Measurements from ENCODE around the gene CHDH.

Gene CHDH

DNA sequence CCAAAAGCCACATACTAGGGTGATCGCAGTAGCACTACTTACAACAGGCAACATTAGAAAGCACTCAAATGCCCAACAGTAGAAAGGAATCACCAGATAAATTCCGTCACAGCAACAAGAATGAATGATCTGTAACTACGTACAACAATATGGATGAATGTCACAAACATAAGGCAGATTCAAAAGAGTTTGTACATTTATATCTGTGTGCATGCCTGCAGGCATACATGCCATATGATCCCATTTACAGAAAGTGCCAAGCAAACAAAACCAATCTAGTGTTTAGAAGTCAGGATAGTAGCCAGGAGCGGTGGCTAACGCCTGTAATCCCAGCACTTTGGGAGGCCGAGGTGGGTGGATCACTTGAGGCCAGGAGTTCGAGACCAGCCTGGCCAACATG lies 3.7 kb upstream of the CHDH start:
- no peak for DNase-seq

DNA sequence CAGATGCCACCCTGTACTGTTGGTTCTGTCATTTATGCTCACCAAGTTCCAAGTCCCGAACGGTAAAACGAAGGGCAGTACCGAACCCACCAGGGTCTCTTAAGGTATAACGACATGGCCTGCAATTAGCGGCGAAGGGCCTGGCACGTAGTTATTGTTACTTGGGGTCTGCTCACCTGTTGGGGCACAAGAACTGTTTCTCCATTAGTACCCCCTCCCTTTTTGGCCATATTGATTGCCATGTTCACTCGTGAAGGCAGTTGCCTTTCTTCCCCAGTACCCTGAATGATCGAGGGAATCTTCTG lies 584 bp upstream of the CHDH start:
- DNase-seq = no peak

DNA sequence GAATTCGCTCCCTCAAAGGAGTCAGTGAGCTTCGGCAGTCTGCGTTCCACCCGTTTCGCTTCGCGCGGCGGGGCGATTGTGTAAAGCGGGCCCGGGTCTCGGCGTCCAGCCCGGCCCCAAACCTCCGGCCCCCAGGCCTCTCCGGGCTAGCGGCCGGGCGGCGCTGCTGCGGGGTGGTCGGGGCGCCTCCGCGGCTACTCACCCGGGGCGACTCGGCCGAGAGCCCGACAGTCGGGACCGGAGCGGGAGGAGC lies 412 bp downstream of the CHDH start:
- DNase-seq = no peak

DNA sequence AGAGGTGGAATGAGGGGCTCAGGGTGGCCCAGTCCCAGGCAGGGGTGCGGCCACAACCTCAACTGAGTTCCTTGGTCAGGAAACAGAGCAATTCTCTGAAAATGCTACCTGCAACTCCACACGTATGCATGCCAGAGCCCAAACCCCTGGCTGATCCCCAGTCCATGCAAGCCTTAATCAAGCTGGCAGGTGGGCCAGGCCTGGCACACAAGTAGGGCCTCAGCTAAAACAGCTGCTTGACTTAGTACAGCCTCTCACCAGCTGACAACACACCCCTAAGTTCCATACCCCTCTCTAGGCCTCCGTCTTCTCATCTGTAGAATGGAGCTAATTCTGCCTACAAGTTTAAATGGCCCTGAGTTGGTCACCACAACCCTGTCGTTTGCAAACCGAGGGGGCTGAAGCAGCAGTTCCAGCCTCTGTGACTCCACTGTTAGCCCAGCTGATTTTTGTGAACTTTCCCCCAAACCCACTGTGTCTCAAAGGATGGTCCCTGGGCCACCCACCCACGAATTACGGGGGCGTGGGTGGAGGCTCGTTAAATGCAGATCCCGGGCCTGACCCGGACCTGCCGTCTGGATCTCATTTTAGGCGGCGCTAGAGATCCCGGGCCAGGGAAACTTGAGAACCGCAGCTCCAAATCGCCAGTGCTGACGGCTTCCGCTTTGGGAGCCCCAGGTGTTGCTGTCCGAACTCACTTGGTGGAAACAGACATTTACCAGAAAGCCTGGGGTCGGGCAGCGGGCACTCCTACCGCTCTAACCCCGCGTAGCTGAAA lies 927 bp downstream of the CHDH start:
- peak; percentile 29 for DNase-seq

DNA sequence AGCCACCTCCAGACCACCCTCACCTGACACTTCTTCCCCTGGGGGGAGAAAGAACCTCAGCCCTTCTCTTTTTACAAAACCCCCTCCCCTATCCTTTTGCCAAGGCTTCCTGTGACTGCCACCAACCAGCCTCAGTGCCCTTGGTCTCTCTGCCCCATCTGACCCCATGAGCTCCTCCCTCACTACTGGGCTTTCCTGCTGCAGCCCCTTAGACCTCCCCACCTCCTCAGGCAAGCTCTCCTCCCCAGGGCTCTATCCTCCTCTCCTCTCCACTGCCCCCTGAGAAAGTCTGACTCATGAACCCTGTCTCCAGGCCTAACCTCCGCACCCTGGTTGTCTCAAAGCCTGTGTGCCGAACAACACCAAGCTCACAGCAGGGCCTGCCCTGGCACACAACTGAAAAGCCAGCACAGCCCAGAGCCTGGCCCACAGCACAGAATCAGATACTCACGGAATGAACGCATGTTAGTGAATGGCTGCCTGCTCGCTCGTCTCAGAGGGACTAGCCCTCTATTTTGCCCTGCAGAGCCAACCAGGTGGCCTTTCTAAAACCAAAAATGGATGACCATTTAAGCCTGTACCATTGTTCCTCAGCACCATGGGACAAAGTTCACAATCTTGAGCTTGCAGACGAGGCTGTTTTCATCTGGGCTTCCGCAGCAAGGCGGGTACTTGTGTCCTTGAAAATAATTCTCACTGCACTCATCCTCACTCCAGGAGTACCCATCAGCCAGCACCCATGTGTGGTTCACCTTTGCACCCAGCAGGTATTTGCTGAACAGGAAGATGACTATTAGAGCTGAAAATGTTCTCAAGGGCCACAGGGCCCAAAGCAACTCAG lies 1.7 kb downstream of the CHDH start:
- DNase-seq = no peak

DNA sequence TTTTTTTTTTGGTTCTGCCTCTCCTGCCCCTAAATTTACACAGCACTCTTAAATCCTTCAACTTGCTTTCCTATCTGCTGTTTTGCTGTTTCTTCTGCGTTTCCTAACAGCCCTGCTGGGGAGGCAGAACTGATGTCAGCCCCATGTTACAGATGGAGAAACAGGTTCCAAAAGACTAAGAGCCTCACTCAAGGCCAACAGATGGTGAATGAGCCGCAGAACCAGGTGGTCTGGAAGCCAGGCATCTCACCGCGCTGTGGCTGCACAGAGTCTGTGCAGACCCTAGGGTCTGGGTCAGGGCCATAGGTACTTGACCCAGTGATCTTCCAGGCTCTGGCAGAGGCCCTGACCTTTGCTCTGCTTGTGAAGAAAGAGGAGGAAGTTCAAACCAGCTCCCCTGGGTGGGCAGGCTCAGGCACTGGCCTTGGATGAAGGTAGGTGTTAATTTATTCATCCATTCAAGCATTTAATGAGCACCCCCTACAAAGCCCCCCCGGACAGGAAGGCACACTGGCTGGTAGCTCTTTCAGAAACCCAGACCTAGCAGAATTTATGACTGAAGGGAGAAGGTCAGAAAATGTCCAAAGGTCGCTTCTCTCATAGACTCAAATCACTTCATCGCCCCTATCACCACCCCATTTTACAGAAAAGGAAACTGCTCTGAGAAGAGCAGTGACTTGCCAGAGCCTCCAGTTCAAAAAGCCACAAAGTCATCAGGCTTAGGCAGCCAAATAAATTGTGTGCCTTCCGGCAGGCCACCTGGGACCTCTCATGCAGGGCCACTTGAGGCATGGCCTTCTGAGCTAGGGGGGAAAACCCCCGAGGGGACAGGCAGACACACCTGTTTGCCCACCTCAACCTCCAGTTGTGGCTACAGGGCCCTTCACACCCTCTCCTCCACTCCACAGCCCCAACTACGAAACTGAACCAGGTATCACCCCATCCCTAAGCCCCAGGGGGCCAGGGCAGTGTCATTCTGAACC lies 2.7 kb downstream of the CHDH start:
- DNase-seq = no peak

DNA sequence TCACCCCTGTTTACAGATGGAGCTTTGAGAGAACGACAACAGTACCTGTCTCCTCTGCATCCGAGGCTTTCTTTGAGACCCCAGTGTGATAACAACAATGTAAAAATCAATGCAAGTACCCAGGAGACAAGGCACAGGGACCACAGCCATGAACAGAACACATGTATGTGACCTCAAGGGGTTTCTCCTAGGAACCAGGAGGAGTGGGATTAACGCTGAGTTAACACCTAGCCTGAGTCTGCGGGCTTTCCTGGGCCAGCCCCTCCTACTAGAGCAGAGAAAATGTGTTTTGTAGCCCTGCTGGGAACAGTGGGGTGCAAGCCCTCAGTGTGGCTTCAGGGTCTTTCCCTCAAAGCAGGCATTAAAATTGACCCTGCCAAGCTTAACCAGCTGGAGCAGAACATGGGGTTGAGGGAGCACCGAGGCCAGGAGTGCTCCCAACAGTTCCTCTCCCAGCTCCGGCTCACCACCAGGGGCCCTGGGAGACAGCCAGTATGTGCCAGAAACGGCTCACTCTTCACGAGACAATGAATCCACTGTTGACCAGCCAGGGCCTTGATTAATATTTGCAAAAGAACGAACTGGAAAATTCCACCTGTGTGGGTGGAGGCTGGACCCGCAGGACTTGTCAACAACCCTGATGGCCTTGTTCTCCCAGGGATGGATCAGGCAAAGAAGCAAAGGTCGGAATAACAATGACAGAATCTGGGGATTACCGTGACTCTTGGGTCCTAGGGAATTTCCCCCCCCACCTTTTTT lies 3.6 kb downstream of the CHDH start:
- no peak for DNase-seq

DNA sequence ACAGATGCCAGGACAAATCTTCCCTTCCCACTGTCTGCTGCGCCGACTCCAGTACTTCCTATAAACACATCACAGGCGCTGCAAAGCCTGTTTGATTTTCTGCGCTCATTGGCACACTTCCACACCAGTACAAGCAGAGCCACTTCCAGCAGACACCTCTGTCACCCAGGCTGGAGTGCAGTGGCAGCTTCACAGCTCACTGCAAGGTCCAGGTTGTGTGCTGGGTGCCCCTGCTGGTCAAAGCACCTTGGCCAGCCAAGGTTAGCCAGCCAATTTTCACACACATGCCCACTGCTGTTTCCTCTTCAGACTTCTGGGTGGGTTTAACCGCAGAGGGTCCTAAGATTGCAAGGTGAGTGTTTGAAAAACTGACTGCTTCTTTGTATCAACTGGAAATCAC lies 4.9 kb downstream of the CHDH start:
- no peak for DNase-seq

DNA sequence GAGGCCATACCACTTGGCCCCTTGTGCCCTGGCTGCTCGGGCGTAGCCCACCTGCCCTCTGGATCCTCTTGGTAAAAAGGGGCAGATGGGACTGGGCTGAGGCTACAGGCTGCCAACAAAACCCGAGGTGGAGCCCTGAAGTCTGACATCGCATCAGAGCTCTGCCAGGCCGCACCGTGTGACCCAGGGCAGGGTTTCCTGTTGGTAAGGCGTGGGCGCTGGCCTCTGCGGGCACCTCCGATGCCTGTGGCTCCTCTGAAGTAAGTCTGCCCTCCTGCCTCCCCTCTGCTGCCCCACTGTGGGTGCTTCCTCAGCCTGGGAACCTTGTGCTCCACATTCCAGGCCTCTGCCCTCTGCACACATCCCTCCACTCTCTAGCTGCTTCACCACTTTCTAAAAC lies 8.9 kb downstream of the CHDH start:
- DNase-seq = no peak

DNA sequence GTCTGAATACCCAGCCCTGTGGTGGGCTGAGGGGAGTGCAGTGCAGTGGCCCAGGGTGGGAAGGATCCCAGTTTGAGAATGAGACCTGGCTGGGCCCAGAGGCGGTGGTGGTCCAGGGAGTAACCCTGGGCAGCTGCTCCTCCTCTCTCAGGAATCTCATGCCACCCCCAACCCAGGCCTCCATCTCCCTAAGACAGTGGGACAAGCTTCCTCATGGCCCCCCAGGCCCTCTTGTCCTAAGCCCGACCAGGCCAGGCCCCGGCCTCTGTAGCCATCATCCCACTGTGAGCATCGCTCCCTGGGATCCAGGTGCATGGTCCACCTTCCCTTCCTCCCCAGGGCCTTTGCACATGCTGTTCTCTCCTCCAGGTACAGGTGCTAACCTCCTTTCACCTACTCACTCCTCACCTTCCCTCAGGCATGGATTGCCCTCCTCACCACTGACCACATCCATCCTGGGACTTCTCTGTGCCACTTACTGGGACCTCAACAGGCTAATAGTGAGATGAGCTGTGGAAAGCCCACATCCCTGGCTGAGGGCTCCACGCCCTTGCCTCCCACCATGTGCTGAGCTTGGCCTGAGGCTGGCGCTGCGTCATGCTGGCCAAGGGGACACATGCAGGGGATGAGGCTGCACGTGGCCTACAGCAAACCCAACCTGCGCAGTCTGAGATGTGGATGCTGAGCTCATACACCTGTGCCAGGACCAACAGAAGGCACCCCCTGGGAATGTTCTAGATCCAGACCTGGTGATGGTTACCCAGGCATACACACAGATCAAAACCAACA lies 9.9 kb downstream of the CHDH start:
- DNase-seq = no peak

DNA sequence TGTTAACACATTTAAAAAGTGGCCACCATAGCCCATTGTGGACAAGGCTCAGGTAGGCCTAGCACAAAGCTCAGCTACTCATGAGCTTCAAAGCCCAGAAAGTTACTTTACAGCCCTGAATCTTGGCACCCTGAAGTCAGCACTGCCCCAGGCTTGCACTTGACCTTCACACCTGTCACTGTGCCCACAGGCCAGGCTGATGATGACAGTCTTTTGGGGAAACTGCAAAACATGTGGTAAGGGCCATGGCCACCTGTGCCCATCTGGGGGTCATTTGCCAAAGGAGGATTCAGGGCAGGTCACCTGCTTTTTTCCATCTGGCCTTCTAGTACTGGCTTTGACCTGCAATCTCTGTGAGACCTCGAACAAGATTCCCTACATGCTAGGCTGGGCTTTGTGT lies 11.0 kb downstream of the CHDH start:
- no peak for DNase-seq

DNA sequence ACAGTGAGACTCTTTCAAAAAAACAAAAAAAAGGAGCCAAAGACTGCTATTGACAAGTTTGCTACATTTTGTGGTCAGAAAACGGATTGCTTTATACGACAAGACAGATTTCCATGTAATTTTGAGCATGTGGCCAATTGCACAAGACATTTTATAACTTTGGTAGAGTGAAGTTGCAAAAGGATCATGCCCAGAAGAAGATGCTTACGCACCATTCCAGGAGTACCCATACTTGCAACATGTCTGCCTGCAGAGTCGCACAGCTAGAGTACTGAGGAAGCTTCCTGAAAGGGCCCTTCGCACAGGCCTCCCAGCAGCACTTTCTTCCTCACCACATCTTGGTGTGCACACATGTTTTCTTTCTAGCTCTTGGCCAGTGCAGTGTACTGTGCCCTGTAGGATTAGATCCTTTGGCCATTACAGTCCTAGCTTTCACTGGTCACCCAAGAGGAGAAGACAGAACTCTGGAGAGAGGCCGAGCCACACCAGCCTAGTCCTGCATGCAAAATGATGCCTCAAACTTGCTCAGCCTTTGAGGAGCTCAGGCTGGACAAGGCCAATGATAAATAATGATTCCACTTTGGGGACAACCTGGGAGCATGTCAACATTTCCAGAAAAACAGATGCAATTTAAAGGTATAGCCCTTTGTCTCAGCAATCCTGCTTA lies 11.7 kb downstream of the CHDH start:
- no peak for DNase-seq

DNA sequence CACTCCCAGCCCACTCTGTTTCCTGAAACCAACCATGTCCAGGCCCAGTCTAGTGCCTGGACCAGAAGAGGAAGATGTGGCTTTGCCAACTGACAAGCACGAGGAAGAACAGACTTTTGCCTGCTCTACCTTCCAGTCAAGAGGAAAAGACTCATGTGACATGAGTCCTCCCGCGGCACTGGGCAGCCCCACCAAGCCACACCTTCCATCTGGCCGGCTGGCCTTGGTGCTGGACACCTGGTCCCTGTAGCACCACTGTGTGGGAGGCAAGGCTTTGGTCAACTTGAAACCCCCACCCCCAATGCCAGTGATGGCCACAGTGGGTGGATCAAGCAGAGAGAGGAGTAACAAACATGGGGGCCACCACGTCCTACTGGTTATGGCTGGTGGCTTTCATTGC lies 12.5 kb downstream of the CHDH start:
- DNase-seq = no peak

DNA sequence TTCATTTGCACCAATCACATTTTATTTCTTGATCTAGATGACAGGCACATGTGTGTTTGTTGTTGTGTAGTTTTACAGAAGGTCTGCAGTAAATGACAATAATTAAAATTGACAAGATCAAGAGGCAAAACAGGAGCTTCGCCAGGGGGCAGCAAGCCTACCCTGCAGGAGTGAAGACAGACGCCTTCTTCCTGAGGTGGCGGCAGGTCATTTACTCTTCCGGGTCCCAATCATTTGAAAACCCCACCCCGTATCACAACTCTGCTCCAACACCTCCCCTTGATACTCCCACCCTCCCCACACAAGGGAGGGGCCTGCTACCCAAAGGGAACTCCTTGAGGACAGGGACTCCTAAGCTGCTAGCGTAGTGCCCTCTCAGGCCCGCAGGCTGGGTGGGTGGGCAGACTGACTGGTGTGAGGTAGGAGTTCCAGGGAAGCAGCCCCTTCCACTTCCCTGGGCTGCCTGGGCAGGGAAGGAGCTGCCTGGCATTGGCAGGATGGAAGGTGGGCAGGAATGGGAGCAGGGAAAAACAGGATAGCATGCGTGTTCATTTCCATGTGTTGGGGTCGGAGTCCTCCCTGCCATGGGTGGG lies 13.1 kb downstream of the CHDH start:
- DNase-seq = no peak

DNA sequence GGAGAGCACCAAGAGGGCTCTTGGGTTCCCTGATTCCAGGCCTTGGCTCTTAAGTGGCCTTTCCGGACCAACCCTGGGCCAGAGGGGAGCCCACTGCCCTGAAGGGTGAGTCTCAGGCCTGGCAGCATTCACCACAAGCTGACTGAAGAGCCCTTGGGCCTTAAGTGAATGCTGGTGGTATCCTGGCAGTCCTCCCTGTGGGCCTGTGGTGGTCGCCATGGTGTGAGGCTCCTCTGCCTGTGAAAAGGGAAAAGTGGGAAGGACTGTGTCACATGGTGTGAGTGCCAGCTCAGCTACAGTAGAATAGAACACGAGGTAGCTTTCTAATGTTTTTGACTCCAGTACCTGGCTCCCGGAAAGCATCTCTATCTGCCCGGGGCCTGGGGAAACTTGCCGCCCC lies 15.3 kb downstream of the CHDH start:
- DNase-seq = no peak

DNA sequence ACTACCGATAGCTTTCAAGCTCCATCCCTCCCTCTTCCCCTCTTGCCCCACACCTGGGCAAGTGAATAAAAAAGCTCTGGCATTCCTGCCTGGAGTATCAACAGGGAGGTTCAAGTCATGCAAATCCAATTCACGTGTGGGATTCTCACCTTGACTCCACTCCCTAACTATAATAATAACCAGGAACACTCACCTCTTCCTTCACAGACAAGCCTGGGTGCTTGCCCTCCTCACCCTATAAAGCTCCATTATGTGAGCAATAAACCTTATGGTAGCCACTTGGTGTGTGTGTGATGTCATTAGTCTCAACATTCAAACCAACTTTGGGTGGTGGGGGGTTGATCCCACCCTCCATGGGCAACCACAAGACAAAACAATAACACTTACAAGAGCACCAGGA lies 16.6 kb downstream of the CHDH start:
- no peak for DNase-seq

DNA sequence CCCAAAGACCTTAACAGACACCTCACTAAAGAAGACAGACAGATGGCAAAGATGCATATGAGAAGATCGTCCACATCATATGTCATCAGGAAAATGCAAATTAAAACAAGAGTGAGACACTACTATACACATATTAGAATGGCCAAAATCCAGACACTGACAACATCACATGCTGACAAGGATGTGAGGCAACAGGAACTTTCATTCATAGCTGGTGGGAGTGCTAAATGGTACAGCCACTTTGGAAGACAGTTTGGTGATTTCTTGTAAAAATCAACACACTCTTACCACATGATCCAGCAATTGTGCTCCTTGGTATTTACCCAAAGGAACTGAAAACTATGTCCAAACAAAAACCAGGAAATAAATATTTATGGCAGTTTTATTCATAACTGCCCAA lies 17.6 kb downstream of the CHDH start:
- DNase-seq = no peak

DNA sequence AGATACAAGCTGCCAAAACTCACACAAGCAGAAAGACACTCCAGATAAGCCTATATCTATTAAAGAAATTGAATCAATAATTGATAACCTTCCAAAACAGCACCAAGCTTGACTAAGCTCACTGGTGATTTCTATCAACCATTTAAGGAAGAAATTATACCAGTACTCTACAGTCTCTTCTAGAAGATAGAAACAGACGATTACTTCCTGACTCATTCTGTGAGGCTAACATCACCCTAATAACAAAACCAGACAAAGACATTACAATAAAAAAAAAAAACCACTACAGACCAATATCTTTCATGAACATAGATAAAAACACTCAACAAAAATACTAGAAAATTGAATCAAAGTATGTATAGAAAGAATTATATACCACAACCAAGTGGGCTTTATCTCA lies 20.2 kb downstream of the CHDH start:
- no peak for DNase-seq

DNA sequence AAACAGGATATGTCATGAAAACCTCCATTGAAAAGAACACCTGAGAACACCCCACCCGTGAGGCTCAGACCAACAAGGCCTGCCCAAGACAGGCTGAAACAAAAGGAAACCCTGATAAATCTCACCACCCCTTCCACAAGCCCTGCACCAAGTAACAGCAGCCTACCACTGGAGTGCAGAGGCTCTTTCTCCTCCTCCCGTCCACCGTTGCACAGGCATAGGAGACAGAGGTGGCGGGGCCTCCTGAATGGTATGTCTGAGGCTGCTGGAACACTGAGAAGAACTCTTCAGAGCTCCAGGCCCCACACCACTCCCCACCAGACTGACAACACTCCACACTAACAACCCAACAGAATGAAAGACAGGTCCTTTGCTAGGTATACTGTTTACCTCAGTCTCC lies 21.4 kb downstream of the CHDH start:
- DNase-seq = no peak

DNA sequence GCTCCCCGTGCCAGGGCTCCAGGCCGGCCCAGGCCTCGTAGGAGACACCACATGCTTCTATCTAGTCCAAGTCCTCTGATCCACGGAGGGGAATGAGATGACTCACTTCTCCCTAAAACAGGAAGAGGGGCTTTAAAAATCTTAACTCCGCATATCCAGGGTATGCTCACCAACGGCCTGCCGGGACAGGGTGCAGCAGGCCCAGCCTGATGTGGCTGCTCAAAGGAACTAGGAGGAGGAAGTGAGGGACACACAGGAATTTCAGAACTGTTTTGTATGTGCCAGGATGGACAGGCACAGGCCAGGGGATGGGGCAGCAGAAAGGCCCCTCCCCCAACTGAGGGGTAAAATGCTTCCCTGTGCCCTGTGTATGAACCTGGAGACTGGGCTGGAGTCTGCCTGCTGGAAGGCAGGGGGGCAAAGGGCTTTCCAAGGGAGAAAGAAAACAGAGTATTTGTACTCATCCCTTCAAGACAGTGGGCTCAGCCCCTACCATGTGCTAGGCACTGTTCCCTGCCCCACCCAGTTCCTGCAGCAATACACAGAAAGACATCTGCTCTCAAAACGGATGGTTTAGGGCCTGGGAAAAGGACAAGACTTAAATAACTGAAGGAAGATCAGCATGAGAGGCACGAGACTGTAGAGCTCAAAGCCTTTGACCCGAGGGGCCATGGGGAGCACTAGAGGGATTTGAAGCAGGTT lies 22.1 kb downstream of the CHDH start:
- no peak for DNase-seq

Data from fibroblast of skin of back (primary cell).